Measurements from ENCODE around the gene UGT2B7. TPM values are rescaled to one million over a fixed set of nuclear protein-coding genes. Genes with fewer than 3 reads are reported as not detected.
"Not testable (repeated sequence)": the region's sequence is repeated elsewhere in the genome, so short reads cannot be mapped to it uniquely, and the experiment has no call there.

UGT2B7 gene
- total and polyA plus RNA-seq, 2 of the 13 experiments (the other 11 are each of a cell fraction or from before 2014, with no cell fraction given): 26.8 to 41.8 TPM

DNA sequence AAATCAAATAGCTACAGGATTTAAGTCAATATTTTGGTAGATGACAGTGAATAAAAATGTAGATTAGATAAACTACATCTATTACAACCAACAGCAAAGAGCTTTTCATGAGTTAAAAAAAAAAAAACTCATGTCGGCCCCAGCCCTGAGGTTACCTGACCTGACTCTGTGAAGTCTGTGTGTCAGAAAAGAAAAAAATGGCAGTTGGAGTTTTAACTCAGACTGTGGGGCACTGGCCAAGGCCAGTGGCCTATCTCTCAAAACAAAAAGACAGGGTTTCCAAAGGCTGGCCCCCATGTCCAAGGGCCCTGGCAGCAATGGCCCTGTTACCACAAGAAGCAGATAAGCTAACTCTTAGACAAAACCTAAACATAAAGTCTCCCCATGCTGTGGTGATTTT is 42.2 kb upstream of the UGT2B7 start:
- Histone ChIP-seq H3K9ac (ENCODE audit: insufficient read depth, low read depth, low read length) (peak overlapping the region; percentile 92), H3K4me3 (replicated peaks in 1 of 3; ENCODE audit: insufficient read depth in 1 of 3, low read depth in 2 of 3, low read length in 3 of 3) (peak overlapping the region; percentile 10 to 52 (median 48); a peak in 5 of 6 replicates), H3K4me1 (ENCODE audit: insufficient read depth, low read length) (peaks cover 64% of the 10 kb centered on the region), H3K4me2 (ENCODE audit: low read depth, low read length) (peak overlapping the region; percentile 83), H3K79me2 (ENCODE audit: insufficient read depth, low read length) (peaks cover 83% of the 10 kb centered on the region), H3K27ac (ENCODE audit: extremely low read length, insufficient read depth, low read length) (peak overlapping the region; percentile 88)
- POLR2A ChIA-PET: interaction anchor here (0.9 to 4.3 kb wide), 6 partner anchors 29 to 321 kb away, joined by 3 to 19 read pairs (median 5); partner anchors contain the start of gene UGT2A3
- BruUV-seq (replicated peaks); FAIRE-seq; CTCF ChIA-PET (ENCODE audit: low intra/inter-chr PET ratio, low total read pairs); H4K20me1 ChIP-seq (ENCODE audit: insufficient read depth, low read length); H3K27me3 ChIP-seq (ENCODE audit: control insufficient read depth in 1 of 2, insufficient read depth in 2 of 2, low read length in 2 of 2); H3K36me3 ChIP-seq (replicated peaks in 1 of 2; ENCODE audit: control insufficient read depth in 1 of 2, insufficient read depth in 2 of 2, low read length in 2 of 2); DNase-seq (ENCODE audit: low spot score); H3K9me3 ChIP-seq (ENCODE audit: low read length); H2AFZ ChIP-seq (ENCODE audit: low read length); ATAC-seq: not testable (repeated sequence)
- 44% methylated on average over 1 of the region's 1 CpG for WGBS (ENCODE audit: low lambda C conversion rate)
- intact Hi-C loops (cut with micrococcal nuclease; ENCODE audit: unreplicated experiment): loop anchor here (10.0 kb wide), 1 partner anchor 559 kb away; no protein-coding TSS in a partner anchor
- in situ Hi-C loops (cut with HindIII; ENCODE audit: extremely low pct_ligation_motif_present, low pct_unique_long_range_greater_than_20kb): loop anchor here (25.0 kb wide), 1 partner anchor 567 kb away; no protein-coding TSS in a partner anchor
- TF ChIP-seq POGZ (CRISPR knock-in tag; IDR thresholded peaks at IDR 0.05): 0 out of 2 replicates have a peak, but pooled peaks have one; percentile 15
- 0 out of 2 replicates have a peak, but pooled peaks have one; percentile 24 for TF ChIP-seq PATZ1 (CRISPR knock-in tag; IDR thresholded peaks at IDR 0.05)
- TF ChIP-seq, protein P1, sequence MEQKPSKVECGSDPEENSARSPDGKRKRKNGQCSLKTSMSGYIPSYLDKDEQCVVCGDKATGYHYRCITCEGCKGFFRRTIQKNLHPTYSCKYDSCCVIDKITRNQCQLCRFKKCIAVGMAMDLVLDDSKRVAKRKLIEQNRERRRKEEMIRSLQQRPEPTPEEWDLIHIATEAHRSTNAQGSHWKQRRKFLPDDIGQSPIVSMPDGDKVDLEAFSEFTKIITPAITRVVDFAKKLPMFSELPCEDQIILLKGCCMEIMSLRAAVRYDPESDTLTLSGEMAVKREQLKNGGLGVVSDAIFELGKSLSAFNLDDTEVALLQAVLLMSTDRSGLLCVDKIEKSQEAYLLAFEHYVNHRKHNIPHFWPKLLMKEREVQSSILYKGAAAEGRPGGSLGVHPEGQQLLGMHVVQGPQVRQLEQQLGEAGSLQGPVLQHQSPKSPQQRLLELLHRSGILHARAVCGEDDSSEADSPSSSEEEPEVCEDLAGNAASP (CRISPR knock-in tag; IDR thresholded peaks at IDR 0.05; ENCODE audit: borderline replicate concordance): peak; percentile 66; the same call in 1 of the 2 replicates
- TF ChIP-seq ZNF644 (CRISPR knock-in tag; IDR thresholded peaks at IDR 0.05; ENCODE audit: low read depth): peak; percentile 80
- TF ChIP-seq, protein P2, sequence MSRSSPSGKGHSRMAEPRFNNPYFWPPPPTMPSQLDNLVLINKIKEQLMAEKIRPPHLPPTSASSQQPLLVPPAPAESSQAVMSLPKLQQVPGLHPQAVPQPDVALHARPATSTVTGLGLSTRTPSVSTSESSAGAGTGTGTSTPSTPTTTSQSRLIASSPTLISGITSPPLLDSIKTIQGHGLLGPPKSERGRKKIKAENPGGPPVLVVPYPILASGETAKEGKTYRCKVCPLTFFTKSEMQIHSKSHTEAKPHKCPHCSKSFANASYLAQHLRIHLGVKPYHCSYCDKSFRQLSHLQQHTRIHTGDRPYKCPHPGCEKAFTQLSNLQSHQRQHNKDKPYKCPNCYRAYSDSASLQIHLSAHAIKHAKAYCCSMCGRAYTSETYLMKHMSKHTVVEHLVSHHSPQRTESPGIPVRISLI (CRISPR knock-in tag; IDR thresholded peaks at IDR 0.05; ENCODE audit: borderline replicate concordance): peak; percentile 54; the same call in 1 of the 2 replicates
- TF ChIP-seq, protein P3, sequence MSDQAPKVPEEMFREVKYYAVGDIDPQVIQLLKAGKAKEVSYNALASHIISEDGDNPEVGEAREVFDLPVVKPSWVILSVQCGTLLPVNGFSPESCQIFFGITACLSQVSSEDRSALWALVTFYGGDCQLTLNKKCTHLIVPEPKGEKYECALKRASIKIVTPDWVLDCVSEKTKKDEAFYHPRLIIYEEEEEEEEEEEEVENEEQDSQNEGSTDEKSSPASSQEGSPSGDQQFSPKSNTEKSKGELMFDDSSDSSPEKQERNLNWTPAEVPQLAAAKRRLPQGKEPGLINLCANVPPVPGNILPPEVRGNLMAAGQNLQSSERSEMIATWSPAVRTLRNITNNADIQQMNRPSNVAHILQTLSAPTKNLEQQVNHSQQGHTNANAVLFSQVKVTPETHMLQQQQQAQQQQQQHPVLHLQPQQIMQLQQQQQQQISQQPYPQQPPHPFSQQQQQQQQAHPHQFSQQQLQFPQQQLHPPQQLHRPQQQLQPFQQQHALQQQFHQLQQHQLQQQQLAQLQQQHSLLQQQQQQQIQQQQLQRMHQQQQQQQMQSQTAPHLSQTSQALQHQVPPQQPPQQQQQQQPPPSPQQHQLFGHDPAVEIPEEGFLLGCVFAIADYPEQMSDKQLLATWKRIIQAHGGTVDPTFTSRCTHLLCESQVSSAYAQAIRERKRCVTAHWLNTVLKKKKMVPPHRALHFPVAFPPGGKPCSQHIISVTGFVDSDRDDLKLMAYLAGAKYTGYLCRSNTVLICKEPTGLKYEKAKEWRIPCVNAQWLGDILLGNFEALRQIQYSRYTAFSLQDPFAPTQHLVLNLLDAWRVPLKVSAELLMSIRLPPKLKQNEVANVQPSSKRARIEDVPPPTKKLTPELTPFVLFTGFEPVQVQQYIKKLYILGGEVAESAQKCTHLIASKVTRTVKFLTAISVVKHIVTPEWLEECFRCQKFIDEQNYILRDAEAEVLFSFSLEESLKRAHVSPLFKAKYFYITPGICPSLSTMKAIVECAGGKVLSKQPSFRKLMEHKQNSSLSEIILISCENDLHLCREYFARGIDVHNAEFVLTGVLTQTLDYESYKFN (CRISPR knock-in tag; conservative IDR thresholded peaks at IDR 0.05): 0 out of 2 replicates have a peak, but pooled peaks have one; percentile 6
- TF ChIP-seq STAG1 (CRISPR knock-in tag; IDR thresholded peaks at IDR 0.05): 0 out of 2 replicates have a peak, but pooled peaks have one; percentile 2
